HEK293 (cell line): ENCODE data around the gene ACTR1A.

Source experiments
- ELK4 ChIP-seq: IDR thresholded peaks from 2 replicates; pipeline ENCODE4 v1.6.1; 2011; ENCODE audit warnings: mild to moderate bottlenecking, low read depth, low read length, borderline replicate concordance
- KLF10 ChIP-seq: fragments of 450-650 bp; IDR thresholded peaks from 2 replicates; pipeline ENCODE4 v1.5.1; 2018; ENCODE audit warnings: missing biosample characterization, mild to moderate bottlenecking, missing genetic modification characterization
- KLF16 ChIP-seq: fragments of 450-650 bp; formaldehyde crosslinking; IDR thresholded peaks from 2 replicates; pipeline ENCODE4 v1.5.1; 2017; ENCODE audit warnings: missing biosample characterization, missing genetic modification characterization
- KLF7 ChIP-seq: fragments of 450-650 bp; formaldehyde crosslinking; IDR thresholded peaks from 2 replicates; pipeline ENCODE4 v1.5.1; 2016; ENCODE audit warnings: missing biosample characterization, missing genetic modification characterization, borderline replicate concordance
- KLF9 ChIP-seq: fragments of 450-650 bp; formaldehyde crosslinking; IDR thresholded peaks from 2 replicates; pipeline ENCODE4 v1.5.1; 2016; ENCODE audit warnings: missing biosample characterization, missing genetic modification characterization, low read depth
- REPIN1 ChIP-seq: fragments of 450-650 bp; formaldehyde crosslinking; IDR thresholded peaks from 2 replicates; pipeline ENCODE4 v1.5.1; 2017; ENCODE audit warnings: missing biosample characterization, missing genetic modification characterization, low read depth
- SP7 ChIP-seq: fragments of 450-650 bp; formaldehyde crosslinking; IDR thresholded peaks from 2 replicates; pipeline ENCODE4 v1.5.1; 2016; ENCODE audit warnings: missing biosample characterization, missing genetic modification characterization
- TCF7L2 ChIP-seq: IDR thresholded peaks from 2 replicates; pipeline ENCODE4 v1.6.1; 2011; ENCODE audit warnings: low read depth, mild to moderate bottlenecking, inconsistent platforms, low read length, moderate library complexity, borderline replicate concordance
- WT1 ChIP-seq: fragments of 450-650 bp; formaldehyde crosslinking; IDR thresholded peaks from 2 replicates; pipeline ENCODE4 v1.5.1; 2016; ENCODE audit warnings: missing biosample characterization, missing genetic modification characterization
- YY1 ChIP-seq: fragments of 450-650 bp; formaldehyde crosslinking; IDR thresholded peaks from 2 replicates; pipeline ENCODE4 v1.5.1; 2018; ENCODE audit warnings: missing biosample characterization, missing genetic modification characterization
- YY2 ChIP-seq: fragments of 450-650 bp; formaldehyde crosslinking; IDR thresholded peaks from 2 replicates; pipeline ENCODE4 v1.5.1; 2016; ENCODE audit warnings: missing biosample characterization, missing genetic modification characterization
- ZNF10 ChIP-seq: fragments of 450-650 bp; formaldehyde crosslinking; IDR thresholded peaks from 2 replicates; pipeline ENCODE4 v1.5.1; 2017; ENCODE audit warnings: missing biosample characterization, missing genetic modification characterization
- ZNF132 ChIP-seq: fragments of 450-650 bp; formaldehyde crosslinking; IDR thresholded peaks from 2 replicates; pipeline ENCODE4 v1.5.1; 2017; ENCODE audit warnings: missing biosample characterization, missing genetic modification characterization, borderline replicate concordance
- ZNF221 ChIP-seq: fragments of 450-650 bp; formaldehyde crosslinking; IDR thresholded peaks from 2 replicates; pipeline ENCODE4 v1.5.1; 2017; ENCODE audit warnings: missing biosample characterization, missing genetic modification characterization, borderline replicate concordance
- ZNF239 ChIP-seq: fragments of 450-650 bp; formaldehyde crosslinking; IDR thresholded peaks from 2 replicates; pipeline ENCODE4 v1.5.1; 2016; ENCODE audit warnings: missing biosample characterization, missing genetic modification characterization
- ZNF274 ChIP-seq, 2 experiments: fragments of 200-500 bp in 1 of 2; fragments of 450-650 bp in 1 of 2; sonication (Bioruptor generic) in 1 of 2; formaldehyde crosslinking in 1 of 2; IDR thresholded peaks; 2 replicates each; pipeline versions ENCODE4 v1.5.1 to v1.6.1; 2014 to 2016; ENCODE audit warnings: borderline replicate concordance in 1 of 2, inconsistent platforms in 1 of 2, low read length in 1 of 2, missing biosample characterization in 1 of 2, missing genetic modification characterization in 1 of 2
- ZNF324 ChIP-seq: fragments of 450-650 bp; formaldehyde crosslinking; IDR thresholded peaks from 2 replicates; pipeline ENCODE4 v1.5.1; 2016; ENCODE audit warnings: missing biosample characterization, missing genetic modification characterization
- ZNF341 ChIP-seq: fragments of 450-650 bp; formaldehyde crosslinking; IDR thresholded peaks from 2 replicates; pipeline ENCODE4; 2016; ENCODE audit warnings: low read depth, missing biosample characterization, missing genetic modification characterization
- ZNF362 ChIP-seq: fragments of 450-650 bp; formaldehyde crosslinking; IDR thresholded peaks from 2 replicates; pipeline ENCODE4 v1.5.1; 2016; ENCODE audit warnings: missing biosample characterization, missing genetic modification characterization
- ZNF501 ChIP-seq: fragments of 450-650 bp; formaldehyde crosslinking; IDR thresholded peaks from 2 replicates; pipeline ENCODE4 v1.5.1; 2016; ENCODE audit warnings: missing biosample characterization, missing genetic modification characterization
- ZNF518A ChIP-seq: fragments of 450-650 bp; formaldehyde crosslinking; conservative IDR thresholded peaks from 2 replicates; pipeline ENCODE4 v1.5.1; 2016; ENCODE audit warnings: low read depth, missing biosample characterization, missing genetic modification characterization
- ZNF530 ChIP-seq: fragments of 450-650 bp; formaldehyde crosslinking; IDR thresholded peaks from 2 replicates; pipeline ENCODE4 v1.5.1; 2016; ENCODE audit warnings: low read depth, missing biosample characterization, missing genetic modification characterization
- ZNF580 ChIP-seq: fragments of 450-650 bp; formaldehyde crosslinking; IDR thresholded peaks from 2 replicates; pipeline ENCODE4 v1.5.1; 2016; ENCODE audit warnings: missing biosample characterization, missing genetic modification characterization
- ZNF596 ChIP-seq: fragments of 450-650 bp; IDR thresholded peaks from 2 replicates; pipeline ENCODE4 v1.5.0; 2018; ENCODE audit warnings: missing biosample characterization, mild to moderate bottlenecking, missing genetic modification characterization, moderate library complexity
- ZNF639 ChIP-seq: fragments of 450-650 bp; formaldehyde crosslinking; IDR thresholded peaks from 2 replicates; pipeline ENCODE4 v1.5.1; 2016; ENCODE audit warnings: missing biosample characterization, missing genetic modification characterization
- ZSCAN30 ChIP-seq: fragments of 450-650 bp; IDR thresholded peaks from 2 replicates; pipeline ENCODE4 v1.5.1; 2018; ENCODE audit warnings: missing biosample characterization, mild to moderate bottlenecking, missing genetic modification characterization, moderate library complexity
- TF ChIP-seq, protein P1 (sequence below): fragments of 450-650 bp; formaldehyde crosslinking; optimal IDR thresholded peaks from 2 replicates; pipeline ENCODE3; 2016; ENCODE audit warnings: missing biosample characterization, mild to moderate bottlenecking, missing genetic modification characterization
- TF ChIP-seq, protein P2 (sequence below): sonication (generic); formaldehyde crosslinking; IDR thresholded peaks from 2 replicates; pipeline ENCODE4 v1.8.1; 2022; ENCODE audit warnings: mild to moderate bottlenecking, moderate library complexity, missing genetic modification reagents

Gene ACTR1A

GRCh38 chr10:102452672-102453340, 49.7 kb downstream of the ACTR1A start (continued):
- no peak; the same call in 1 of the 2 replicates for TF ChIP-seq ZNF518A (tag by site-specific recombination)
- TF ChIP-seq KLF16 (tag by site-specific recombination), result peak; percentile 52; the same call in 1 of the 2 replicates
- no peak for TF ChIP-seq ZNF596 (tag by site-specific recombination)
- TF ChIP-seq ZSCAN30 (tag by site-specific recombination), result no peak
- peak; percentile 64; the same call in 1 of the 2 replicates for TF ChIP-seq ZNF501 (tag by site-specific recombination)
- TF ChIP-seq KLF10, result 0 out of 2 replicates have a peak, but pooled peaks have one; percentile 47
- no peak for TF ChIP-seq KLF9
- peak; percentile 85; the same call in 1 of the 2 replicates for TF ChIP-seq ZNF639 (tag by site-specific recombination)
- TF ChIP-seq SP7 (tag by site-specific recombination), result peak; percentile 85
- TF ChIP-seq ZNF132 (tag by site-specific recombination), result no peak
- TF ChIP-seq, protein P1, sequence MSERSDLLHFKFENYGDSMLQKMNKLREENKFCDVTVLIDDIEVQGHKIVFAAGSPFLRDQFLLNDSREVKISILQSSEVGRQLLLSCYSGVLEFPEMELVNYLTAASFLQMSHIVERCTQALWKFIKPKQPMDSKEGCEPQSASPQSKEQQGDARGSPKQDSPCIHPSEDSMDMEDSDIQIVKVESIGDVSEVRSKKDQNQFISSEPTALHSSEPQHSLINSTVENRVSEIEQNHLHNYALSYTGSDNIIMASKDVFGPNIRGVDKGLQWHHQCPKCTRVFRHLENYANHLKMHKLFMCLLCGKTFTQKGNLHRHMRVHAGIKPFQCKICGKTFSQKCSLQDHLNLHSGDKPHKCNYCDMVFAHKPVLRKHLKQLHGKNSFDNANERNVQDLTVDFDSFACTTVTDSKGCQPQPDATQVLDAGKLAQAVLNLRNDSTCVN (tag by site-specific recombination), result no peak
- TF ChIP-seq ELK4, result no peak
- TF ChIP-seq ZNF274 (IDR thresholded peaks at IDR 0.05; ENCODE audit: low read length), result no peak
- TF ChIP-seq ZNF274 (tag by site-specific recombination; IDR thresholded peaks at IDR 0.05; ENCODE audit: borderline replicate concordance), result no peak
- TF ChIP-seq ZNF341 (tag by site-specific recombination), result no peak
- TF ChIP-seq REPIN1 (tag by site-specific recombination), result no peak
- no peak; the same call in 1 of the 2 replicates for TF ChIP-seq YY2 (tag by site-specific recombination)
- TF ChIP-seq YY1, result no peak
- no peak; the same call in none of the 2 replicates for TF ChIP-seq ZNF324 (tag by site-specific recombination)
- TF ChIP-seq ZNF10 (tag by site-specific recombination), result no peak; the same call in none of the 2 replicates
- no peak for TF ChIP-seq ZNF530 (tag by site-specific recombination)
- TF ChIP-seq, protein P2, sequence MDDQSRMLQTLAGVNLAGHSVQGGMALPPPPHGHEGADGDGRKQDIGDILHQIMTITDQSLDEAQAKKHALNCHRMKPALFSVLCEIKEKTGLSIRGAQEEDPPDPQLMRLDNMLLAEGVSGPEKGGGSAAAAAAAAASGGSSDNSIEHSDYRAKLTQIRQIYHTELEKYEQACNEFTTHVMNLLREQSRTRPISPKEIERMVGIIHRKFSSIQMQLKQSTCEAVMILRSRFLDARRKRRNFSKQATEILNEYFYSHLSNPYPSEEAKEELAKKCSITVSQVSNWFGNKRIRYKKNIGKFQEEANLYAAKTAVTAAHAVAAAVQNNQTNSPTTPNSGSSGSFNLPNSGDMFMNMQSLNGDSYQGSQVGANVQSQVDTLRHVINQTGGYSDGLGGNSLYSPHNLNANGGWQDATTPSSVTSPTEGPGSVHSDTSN (CRISPR knock-in tag), result no peak
- no peak for TF ChIP-seq WT1 (tag by site-specific recombination)
- no peak for TF ChIP-seq ZNF362 (tag by site-specific recombination)
- peak; percentile 35 for TF ChIP-seq ZNF580 (tag by site-specific recombination)
- no peak for TF ChIP-seq ZNF239
- TF ChIP-seq TCF7L2, result no peak
- TF ChIP-seq KLF7, result no peak
- TF ChIP-seq ZNF221 (tag by site-specific recombination), result no peak
